Stimulated activated CD4-positive, alpha-beta T cell treated with anti-CD3 and anti-CD28 coated beads, Interleukin-4, amount 100 ng/mL, for 4 hours (primary cell): ENCODE data around the gene STAB1.

Experiments
- DNase-seq, 2 experiments: peaks; one replicate each; pipeline ENCODE4 v3.0.0-alpha.2; 2020

STAB1 gene

GRCh38 chr3:52494886-52495495, at the start of gene STAB1:
STAB1 (plus strand) TSS chr3:52495338; CDS start chr3:52495414, 76 bp downstream.
- DNase-seq = no peak

DNA sequence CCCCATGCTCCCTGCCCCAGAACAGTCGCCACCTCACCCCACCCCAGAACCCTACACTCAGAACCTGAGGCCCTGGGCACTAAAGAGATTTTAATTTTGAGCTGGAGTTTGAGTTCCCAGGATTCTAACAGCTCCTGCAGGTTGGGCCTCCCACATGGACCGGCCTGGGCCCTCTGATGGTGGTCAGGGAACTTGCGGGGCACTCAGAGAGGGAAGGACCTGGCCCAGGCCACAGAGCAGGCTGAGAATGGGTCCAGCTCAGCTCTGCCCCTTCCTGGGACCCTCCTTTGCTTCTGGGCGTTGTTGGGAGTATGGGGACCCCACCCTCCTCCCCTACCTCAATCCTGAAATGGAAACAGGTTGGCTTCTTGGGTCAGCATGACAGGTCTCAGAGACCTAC, 49.1 kb upstream of the STAB1 start:
- no peak for DNase-seq

- DNase-seq = peak; percentile 48 to 66
Measured at GRCh38 chr3:52446631-52447511, 48.3 kb upstream of the STAB1 start.

DNA sequence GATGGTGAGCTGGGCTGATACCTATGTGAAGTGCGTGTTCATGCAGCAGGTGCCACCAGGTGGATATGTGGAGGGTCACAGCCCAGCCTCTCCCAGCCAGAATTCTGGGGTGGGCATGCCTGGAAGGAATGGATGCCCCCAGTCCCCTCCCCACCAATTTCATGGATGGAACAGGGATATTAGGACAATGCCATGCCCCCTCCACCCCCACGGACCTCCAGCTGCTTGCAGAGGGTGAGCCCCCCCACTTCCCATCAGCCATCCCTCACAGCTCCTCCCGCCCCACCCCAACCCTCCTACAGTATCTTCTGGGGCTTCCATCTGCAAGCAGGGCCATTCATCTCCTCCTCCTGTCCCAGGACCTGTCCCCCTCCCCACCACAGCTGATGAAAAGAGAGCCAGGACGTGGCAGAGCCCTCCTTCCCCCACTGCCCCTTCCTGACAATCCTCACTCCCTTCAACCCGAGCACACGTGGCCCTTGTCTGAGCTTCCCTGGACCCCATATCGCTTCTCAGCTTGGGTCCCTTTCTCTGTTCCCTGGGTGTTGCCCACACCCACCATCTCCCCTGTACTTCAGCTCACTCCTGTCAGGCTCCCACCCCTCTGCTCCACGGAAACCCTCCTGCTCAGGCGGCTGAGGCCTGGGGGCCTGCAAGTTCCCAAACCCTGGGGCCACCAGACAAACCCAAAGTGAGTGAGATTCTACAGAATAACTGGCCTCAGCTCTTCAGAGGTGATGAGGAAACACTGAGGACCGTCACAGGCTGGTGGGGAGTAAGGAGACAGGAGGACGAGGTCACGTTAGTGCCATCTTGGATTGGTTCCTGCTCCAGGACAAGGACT, 47.4 kb upstream of the STAB1 start:
- DNase-seq = no peak

DNA sequence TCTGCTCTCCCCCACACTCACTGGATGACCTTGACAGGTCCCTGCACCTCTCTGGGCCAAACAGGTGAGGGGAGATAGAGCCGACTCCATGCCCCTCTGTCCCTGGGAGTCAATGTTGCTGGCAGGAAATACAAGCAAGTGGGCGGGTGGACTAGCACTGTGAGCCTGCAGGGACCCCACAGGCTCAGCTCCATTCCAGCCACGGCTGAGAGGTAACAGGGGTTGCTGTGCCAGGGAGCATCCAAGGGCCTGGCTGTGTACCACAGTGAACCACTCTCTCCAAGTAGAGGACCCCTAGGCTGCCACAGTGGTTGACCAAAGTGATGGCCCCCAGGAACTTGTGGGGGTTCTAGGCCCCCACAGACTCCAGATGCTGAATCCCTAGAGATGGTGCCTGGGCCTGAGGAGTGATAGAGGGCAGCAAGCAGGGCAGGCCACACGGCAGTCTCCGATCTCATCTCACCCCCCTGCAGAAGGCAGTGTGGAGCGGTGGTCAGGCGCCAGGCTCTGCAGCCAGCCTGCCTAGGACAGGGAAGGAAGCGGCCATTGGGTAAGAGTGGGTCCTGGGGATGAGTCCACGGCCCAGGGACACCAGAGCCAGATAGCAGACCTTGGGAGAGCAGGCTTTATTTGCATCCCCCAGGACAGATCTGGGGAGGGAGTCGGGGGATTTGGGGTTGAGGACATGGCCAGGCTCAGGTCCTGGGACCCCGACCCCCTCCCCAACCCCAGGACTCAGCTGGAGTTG, 44.5 kb upstream of the STAB1 start:
- no peak for DNase-seq

DNA sequence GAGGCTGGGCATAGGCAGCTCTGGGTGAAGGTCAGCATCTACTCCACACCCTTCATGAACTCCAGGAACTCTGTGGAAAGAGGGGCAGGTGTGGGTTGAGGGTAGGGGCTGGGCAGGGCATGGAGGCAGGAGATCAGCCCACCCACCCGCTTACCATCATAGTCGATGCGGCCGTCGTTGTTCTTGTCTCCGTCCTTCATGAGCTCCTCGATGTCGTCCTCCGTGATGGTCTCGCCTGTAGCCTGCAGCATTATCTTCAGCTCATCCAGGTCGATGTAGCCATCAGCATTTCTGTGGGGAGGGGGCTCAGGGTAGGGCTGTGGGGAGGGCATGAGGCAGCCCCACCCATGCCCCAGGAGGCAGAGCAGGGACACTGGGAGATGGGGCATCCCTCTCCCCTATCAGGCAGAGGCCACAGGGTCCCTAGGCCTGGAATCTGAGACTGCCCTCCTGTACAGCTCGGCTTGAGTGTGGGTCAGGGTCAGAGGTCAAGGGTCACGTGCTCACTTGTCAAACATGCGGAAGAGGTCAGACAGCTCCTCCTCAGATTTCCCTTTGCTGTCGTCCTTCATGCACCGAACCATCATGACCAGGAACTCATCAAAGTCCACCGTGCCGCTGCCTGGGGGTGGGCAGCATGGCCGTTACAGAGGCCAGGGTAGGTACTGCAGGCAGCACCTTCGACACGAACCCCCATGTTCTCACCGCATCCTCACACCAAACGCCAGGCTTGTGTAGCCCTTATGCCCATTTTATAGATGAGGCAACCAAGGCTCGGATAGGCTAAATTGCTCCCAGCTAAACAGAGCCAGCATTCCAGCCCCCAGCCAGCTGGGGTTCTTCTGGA, 43.7 kb upstream of the STAB1 start:
- no peak for DNase-seq

- DNase-seq = no peak
Measured at GRCh38 chr3:52452126-52452525, 43.0 kb upstream of the STAB1 start.

- DNase-seq = no peak
Measured at GRCh38 chr3:52452570-52453221, 42.4 kb upstream of the STAB1 start.

- no peak for DNase-seq
Measured at GRCh38 chr3:52453496-52454249, 41.5 kb upstream of the STAB1 start, which contains the start of gene TNNC1. TNNC1 (minus strand) TSS chr3:52454041; CDS start chr3:52454015, 26 bp downstream.

DNA sequence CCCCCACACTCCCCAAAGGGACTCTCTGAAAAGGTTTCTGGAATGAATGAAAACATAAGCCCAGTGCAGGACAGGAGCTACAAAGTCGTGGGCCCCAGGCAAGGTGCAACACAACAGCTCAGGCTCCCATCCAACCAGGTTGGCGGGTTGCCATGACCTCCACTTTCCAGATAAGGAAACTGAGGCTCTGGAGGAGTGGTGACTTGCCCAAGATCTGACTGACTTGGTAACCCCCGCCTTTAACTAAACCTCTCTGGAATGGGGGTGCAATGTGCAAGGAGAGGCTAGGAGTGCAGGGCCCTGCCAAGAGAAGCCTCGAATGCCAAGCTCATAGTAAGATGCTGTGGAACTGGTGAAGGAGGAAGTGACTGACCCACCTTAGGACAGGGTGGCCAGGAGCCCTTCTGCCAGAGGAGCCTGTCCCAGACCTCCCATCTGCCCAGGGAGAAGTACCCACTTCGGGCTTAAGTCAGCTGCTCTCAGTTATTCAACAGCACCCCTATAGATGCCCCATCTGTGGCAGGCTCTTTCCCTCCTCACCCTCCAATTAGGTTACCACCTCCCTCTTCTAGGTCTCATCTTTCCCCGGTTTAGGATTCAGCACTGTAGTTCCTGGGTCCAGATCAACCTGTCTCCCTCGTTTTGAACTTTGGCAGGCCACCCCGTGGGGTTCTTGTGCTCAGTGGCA, 40.7 kb upstream of the STAB1 start:
- DNase-seq = peak in 1 of 2 experiments; percentile 25

DNA sequence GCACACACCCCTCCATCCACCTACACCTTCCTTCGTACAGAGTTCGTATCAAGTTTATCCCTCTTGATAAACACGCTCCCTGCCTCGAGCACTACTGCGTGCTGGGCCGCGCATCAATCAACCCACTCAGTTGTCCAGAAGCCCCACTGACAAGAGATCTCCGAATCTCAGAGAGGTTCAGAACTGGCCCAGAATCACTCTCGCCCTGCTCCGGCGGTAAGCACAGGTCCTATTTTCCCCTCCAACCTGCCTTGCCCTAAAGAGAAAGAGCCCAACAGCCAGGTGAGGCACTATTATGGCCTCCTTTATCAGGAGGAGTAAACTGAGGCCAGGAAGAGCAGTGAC, 40.2 kb upstream of the STAB1 start:
- DNase-seq = peak in 1 of 2 experiments; percentile 10

DNA sequence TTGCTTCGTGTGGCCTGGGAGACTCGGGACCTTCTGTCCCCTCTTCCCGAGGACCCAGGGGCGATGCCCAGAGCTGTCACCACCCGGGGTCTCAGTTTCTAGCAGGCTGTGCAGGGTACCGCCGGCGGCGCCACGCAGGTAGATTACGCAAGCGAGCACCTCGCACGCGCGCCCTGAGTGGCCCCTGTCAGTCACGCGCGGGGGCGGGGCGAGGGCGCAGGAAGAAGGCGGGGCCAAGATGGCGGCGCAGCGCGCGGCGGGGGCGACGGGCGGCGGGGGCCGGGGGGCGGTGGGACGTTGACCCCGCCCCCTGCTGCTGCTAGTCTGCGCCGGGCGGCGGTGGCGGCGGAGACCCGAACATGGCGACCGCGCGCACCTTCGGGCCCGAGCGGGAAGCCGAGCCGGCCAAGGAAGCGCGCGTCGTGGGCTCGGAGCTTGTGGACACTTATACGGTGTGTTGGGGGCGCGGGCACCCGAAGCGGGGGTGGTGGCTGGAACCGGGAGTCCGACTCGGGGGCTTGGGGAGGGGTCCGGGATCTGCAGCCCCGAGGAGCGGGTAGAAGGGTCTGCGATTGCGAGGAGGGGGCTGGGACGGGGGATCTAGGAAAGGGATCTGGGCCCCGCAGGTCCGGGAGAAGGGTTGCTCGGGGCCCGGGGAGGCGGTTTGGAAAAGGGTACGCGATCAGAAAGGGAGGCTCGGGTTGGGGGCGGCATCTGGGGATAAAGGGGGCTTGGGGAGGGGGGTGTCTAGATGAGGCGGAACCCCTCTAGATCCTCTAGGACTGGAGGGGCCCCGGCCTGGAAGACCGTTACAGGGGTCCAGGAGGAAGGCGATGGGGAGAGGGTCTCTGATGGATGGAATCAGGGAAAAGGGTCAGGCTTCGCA, 39.6 kb upstream of the STAB1 start, which contains the start of gene NISCH:
NISCH (plus strand) TSS at position 322 of the 886 bp plus-strand sequence; CDS start at position 360, 38 bp downstream.
- peak; percentile 94 to 99 for DNase-seq

DNA sequence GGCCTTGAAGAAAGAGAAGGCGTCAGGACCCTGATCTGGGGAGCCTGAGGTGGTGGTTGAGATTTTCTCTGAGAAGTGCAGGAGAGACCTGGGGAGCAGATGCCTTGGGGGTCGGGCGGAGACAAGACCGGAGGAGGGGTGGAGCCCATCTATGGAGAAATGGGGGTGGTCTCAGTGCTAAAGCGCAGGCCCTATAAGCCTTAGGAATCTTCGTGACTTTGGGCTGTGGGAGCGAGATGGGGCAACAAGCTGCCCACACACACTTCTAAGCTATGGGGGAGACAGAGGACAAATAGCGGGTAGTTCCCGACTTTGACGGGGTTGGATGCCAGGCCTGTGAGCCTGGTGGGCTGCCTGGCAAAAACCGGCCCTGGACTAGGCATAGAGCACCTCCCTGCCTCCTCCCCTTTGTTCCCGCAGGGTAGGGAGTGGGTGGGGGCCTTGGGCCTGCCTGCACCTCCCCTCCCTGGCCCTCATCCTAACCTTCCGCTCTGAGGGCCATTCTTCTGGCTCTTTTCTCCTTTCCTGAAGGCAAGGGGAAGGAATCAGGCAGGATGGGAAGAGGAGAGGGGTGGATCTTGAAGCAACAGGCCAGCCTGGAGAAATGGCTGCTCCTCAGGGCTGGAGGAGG, 38.9 kb upstream of the STAB1 start:
- DNase-seq = no peak

- no peak for DNase-seq
Measured at GRCh38 chr3:52456800-52457183, 38.3 kb upstream of the STAB1 start.

- DNase-seq = no peak
Measured at GRCh38 chr3:52458031-52458760, 36.9 kb upstream of the STAB1 start.

GRCh38 chr3:52458770-52459545, 36.2 kb upstream of the STAB1 start:
- DNase-seq = no peak
